Nephron progenitor cell (in vitro differentiated cells): Measurements from ENCODE around the gene PHRF1.
A peak's percentile ranks its signal among the peaks of the same experiment; 100 is the strongest.

ENCODE experiments used
- DNase-seq: peaks from one replicate; pipeline ENCODE4 v3.0.0; 2021
- H3K27ac Mint-ChIP-seq: 2 replicates; pipeline ENCODE4 v1.8.0; 2021; ENCODE audit warnings: mild to moderate bottlenecking, moderate library complexity, mixed read lengths
- H3K27me3 Mint-ChIP-seq: 2 replicates; pipeline ENCODE4 v1.8.0; 2021; ENCODE audit warnings: mild to moderate bottlenecking, low read depth, mixed read lengths; ENCODE audit not compliant: poor library complexity
- H3K36me3 Mint-ChIP-seq: 2 replicates; pipeline ENCODE4 v1.8.0; 2021; ENCODE audit warnings: low read depth, mixed read lengths
- H3K4me1 Mint-ChIP-seq: 2 replicates; pipeline ENCODE4 v1.8.0; 2021; ENCODE audit warnings: mixed read lengths
- H3K4me3 Mint-ChIP-seq: 2 replicates; pipeline ENCODE4 v1.8.0; 2021; ENCODE audit warnings: mild to moderate bottlenecking, moderate library complexity, mixed read lengths
- H3K9me3 Mint-ChIP-seq: 2 replicates; pipeline ENCODE4 v1.8.0; 2021; ENCODE audit warnings: mild to moderate bottlenecking, moderate library complexity, mixed read lengths
- CTCF ChIP-seq: fragments of 200-600 bp; sonication (generic); IDR thresholded peaks from 2 replicates; pipeline ENCODE4 v1.5.0; 2021; ENCODE audit warnings: antibody characterized with exemption

PHRF1 gene

GRCh38 chr11:551596-551995, 24.7 kb upstream of the PHRF1 start:
- Mint-ChIP-seq H3K27ac (no peak overlapping the region), H3K4me3 (no peak overlapping the region), H3K36me3 (no peaks in the 10 kb centered on the region), H3K9me3 (no peaks in the 10 kb centered on the region), H3K27me3 (peaks cover 17% of the 10 kb centered on the region), H3K4me1 (peaks cover 7% of the 10 kb centered on the region)
- DNase-seq: no peak
- no peak for TF ChIP-seq CTCF

- H3K9me3 Mint-ChIP-seq: no peaks in the 10 kb centered on the region
- H3K4me1 Mint-ChIP-seq: peaks cover 12% of the 10 kb centered on the region
- no peak for TF ChIP-seq CTCF
- H3K27ac Mint-ChIP-seq: no peak overlapping the region
- H3K27me3 Mint-ChIP-seq: peaks cover 32% of the 10 kb centered on the region
- H3K4me3 Mint-ChIP-seq: no peak overlapping the region
- no peaks in the 10 kb centered on the region for H3K36me3 Mint-ChIP-seq
- DNase-seq: peak; percentile 43
Observed at GRCh38 chr11:553083-553987, 22.9 kb upstream of the PHRF1 start.

- H3K9me3 Mint-ChIP-seq: no peaks in the 10 kb centered on the region
- no peak for TF ChIP-seq CTCF
- no peak overlapping the region for H3K4me3 Mint-ChIP-seq
- DNase-seq: no peak
- H3K36me3 Mint-ChIP-seq: no peaks in the 10 kb centered on the region
- peaks cover 12% of the 10 kb centered on the region for H3K4me1 Mint-ChIP-seq
- peaks cover 38% of the 10 kb centered on the region for H3K27me3 Mint-ChIP-seq
- no peak overlapping the region for H3K27ac Mint-ChIP-seq
Observed at GRCh38 chr11:553988-554340, 22.3 kb upstream of the PHRF1 start.

- H3K4me3 Mint-ChIP-seq: no peak overlapping the region
- DNase-seq: peak; percentile 81
- H3K9me3 Mint-ChIP-seq: no peaks in the 10 kb centered on the region
- peak; percentile 45 for TF ChIP-seq CTCF
- H3K27ac Mint-ChIP-seq: no peak overlapping the region
- H3K4me1 Mint-ChIP-seq: peaks cover 12% of the 10 kb centered on the region
- H3K27me3 Mint-ChIP-seq: peaks cover 39% of the 10 kb centered on the region
- no peaks in the 10 kb centered on the region for H3K36me3 Mint-ChIP-seq
Observed at GRCh38 chr11:554428-555226, 21.6 kb upstream of the PHRF1 start.

GRCh38 chr11:555227-555779, 21.0 kb upstream of the PHRF1 start:
- Mint-ChIP-seq H3K9me3 (no peaks in the 10 kb centered on the region), H3K27me3 (peaks cover 42% of the 10 kb centered on the region), H3K27ac (no peak overlapping the region), H3K36me3 (no peaks in the 10 kb centered on the region), H3K4me1 (peaks cover 18% of the 10 kb centered on the region), H3K4me3 (no peak overlapping the region)
- peak; percentile 49 for DNase-seq
- TF ChIP-seq CTCF: no peak
